Parathyroid adenoma (tissue), 2 donors: Measurements from ENCODE around the gene CDRT4.

Experiments
- H2AFZ ChIP-seq: fragments of 300-600 bp; sonication (generic); one replicate; pipeline ENCODE4 v1.7.0; 2017; ENCODE audit warnings: antibody characterized with exemption, mild to moderate bottlenecking
- H3K27ac ChIP-seq: fragments of 300-600 bp; sonication (generic); one replicate; pipeline ENCODE4 v1.7.0; 2017
- H3K27me3 ChIP-seq: fragments of 300-600 bp; sonication (generic); one replicate; pipeline ENCODE4 v1.7.0; 2017; ENCODE audit warnings: low read length; ENCODE audit not compliant: control insufficient read depth, insufficient read depth
- H3K36me3 ChIP-seq: fragments of 300-600 bp; sonication (generic); one replicate; pipeline ENCODE4 v1.7.0; 2017; ENCODE audit warnings: low read length; ENCODE audit not compliant: control insufficient read depth, insufficient read depth
- H3K4me1 ChIP-seq: fragments of 300-600 bp; sonication (generic); one replicate; pipeline ENCODE4 v1.7.0; 2017; ENCODE audit warnings: control low read depth
- H3K4me2 ChIP-seq: fragments of 300-600 bp; sonication (generic); one replicate; pipeline ENCODE4 v1.7.0; 2017; ENCODE audit warnings: low read length
- H3K4me3 ChIP-seq: fragments of 300-600 bp; sonication (generic); one replicate; pipeline ENCODE4 v1.7.0; 2017; ENCODE audit warnings: low read depth, low read length
- H3K79me2 ChIP-seq: fragments of 300-600 bp; sonication (generic); one replicate; pipeline ENCODE4 v1.7.0; 2017; ENCODE audit warnings: control low read depth
- H3K9ac ChIP-seq: fragments of 300-600 bp; sonication (generic); one replicate; pipeline ENCODE4 v1.7.0; 2017; ENCODE audit warnings: mild to moderate bottlenecking
- H3K9me3 ChIP-seq: fragments of 300-600 bp; sonication (generic); one replicate; pipeline ENCODE4 v1.7.0; 2017; ENCODE audit warnings: low read length; ENCODE audit not compliant: control insufficient read depth
- TF ChIP-seq, protein P1 (sequence below): fragments of 300-600 bp; sonication (generic); IDR thresholded peaks from one replicate; pipeline ENCODE4 v1.7.0; 2017; ENCODE audit warnings: antibody characterized with exemption, mild to moderate bottlenecking
- donor health status: primary hyperparathyroidism.

Gene CDRT4

DNA sequence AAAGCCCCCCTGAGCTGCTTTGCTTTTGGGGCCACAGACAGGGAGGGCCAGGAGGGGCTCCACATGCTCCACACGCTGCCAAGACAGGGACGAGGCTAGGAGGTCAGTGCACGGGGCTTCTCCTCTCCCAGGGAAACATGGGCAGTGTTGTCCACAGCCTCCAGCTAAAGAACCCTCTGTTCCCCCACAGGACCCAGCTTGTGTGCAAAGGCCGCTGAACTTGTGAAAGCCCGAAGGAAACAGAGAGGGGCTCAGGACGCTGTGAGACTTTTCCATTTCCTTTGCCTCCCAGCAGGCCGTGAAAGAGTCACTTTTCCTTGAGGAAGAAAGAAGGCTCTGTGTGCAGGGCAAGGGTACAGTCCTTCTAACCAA is 9.7 kb downstream of the CDRT4 start:
- Histone ChIP-seq H3K9ac (no peak overlapping the region), H3K79me2 (peaks cover 2% of the 10 kb centered on the region), H3K4me2 (no peak overlapping the region), H3K9me3 (no peaks in the 10 kb centered on the region), H3K4me3 (no peak overlapping the region), H3K27me3 (no peaks in the 10 kb centered on the region), H2AFZ (no peak overlapping the region), H3K27ac (no peak overlapping the region), H3K36me3 (no peaks in the 10 kb centered on the region), H3K4me1 (no peaks in the 10 kb centered on the region)
- TF ChIP-seq, protein P1, sequence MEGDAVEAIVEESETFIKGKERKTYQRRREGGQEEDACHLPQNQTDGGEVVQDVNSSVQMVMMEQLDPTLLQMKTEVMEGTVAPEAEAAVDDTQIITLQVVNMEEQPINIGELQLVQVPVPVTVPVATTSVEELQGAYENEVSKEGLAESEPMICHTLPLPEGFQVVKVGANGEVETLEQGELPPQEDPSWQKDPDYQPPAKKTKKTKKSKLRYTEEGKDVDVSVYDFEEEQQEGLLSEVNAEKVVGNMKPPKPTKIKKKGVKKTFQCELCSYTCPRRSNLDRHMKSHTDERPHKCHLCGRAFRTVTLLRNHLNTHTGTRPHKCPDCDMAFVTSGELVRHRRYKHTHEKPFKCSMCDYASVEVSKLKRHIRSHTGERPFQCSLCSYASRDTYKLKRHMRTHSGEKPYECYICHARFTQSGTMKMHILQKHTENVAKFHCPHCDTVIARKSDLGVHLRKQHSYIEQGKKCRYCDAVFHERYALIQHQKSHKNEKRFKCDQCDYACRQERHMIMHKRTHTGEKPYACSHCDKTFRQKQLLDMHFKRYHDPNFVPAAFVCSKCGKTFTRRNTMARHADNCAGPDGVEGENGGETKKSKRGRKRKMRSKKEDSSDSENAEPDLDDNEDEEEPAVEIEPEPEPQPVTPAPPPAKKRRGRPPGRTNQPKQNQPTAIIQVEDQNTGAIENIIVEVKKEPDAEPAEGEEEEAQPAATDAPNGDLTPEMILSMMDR, result no peak

GRCh38 chr17:15456972-15457722 is 10.3 kb downstream of the CDRT4 start:
- TF ChIP-seq, protein P1, result no peak
- H3K27me3 ChIP-seq, result no peaks in the 10 kb centered on the region
- H3K9ac ChIP-seq, result no peak overlapping the region
- no peak overlapping the region for H3K4me2 ChIP-seq
- H3K9me3 ChIP-seq, result no peaks in the 10 kb centered on the region
- H2AFZ ChIP-seq, result no peak overlapping the region
- H3K4me3 ChIP-seq, result no peak overlapping the region
- H3K4me1 ChIP-seq, result no peaks in the 10 kb centered on the region
- H3K27ac ChIP-seq, result no peak overlapping the region
- H3K79me2 ChIP-seq, result peaks cover 2% of the 10 kb centered on the region
- no peaks in the 10 kb centered on the region for H3K36me3 ChIP-seq

GRCh38 chr17:15456496-15456895 is 10.9 kb downstream of the CDRT4 start:
- Histone ChIP-seq H3K27me3 (no peaks in the 10 kb centered on the region), H3K36me3 (no peaks in the 10 kb centered on the region), H3K9ac (no peak overlapping the region), H2AFZ (no peak overlapping the region), H3K9me3 (no peaks in the 10 kb centered on the region), H3K4me3 (no peak overlapping the region), H3K79me2 (peaks cover 2% of the 10 kb centered on the region), H3K4me1 (no peaks in the 10 kb centered on the region), H3K4me2 (no peak overlapping the region), H3K27ac (no peak overlapping the region)
- TF ChIP-seq, protein P1, result no peak

DNA sequence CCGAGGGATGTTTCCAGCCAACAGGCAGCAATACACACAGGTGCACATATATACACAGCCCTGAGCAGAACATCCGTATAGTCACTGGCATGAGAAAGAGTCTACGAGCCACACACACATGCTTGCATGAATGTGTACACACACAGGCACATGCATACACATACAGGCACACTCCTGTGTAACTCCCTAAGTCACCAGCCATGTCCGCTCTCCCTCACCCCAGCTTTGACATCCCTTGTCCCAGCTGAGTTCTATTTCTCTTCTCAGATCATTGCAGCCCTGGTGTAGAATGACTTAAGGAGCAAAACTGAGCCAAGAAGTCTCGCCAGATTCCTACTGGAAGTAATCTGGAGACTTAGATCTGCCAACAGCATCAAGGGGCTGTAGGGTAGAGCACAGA is 13.1 kb downstream of the CDRT4 start:
- no peaks in the 10 kb centered on the region for H3K79me2 ChIP-seq
- no peak overlapping the region for H3K27ac ChIP-seq
- H2AFZ ChIP-seq, result no peak overlapping the region

More for the DNA sequence above, 13.1 kb downstream of the CDRT4 start:
- H3K4me3 ChIP-seq, result no peak overlapping the region
- TF ChIP-seq, protein P1, result no peak
- no peak overlapping the region for H3K4me2 ChIP-seq
- no peak overlapping the region for H3K9ac ChIP-seq
- H3K4me1 ChIP-seq, result no peaks in the 10 kb centered on the region
- no peaks in the 10 kb centered on the region for H3K36me3 ChIP-seq
- no peaks in the 10 kb centered on the region for H3K9me3 ChIP-seq
- no peaks in the 10 kb centered on the region for H3K27me3 ChIP-seq
